ENCODE data around the gene ANKRD33B.
"Not testable (repeated sequence)": the region's sequence is repeated elsewhere in the genome, so short reads cannot be mapped to it uniquely, and the experiment has no call there.

Gene ANKRD33B

GRCh38 chr5:10537624-10538023, 26.2 kb upstream of the ANKRD33B start:
- DNase-seq (ENCODE audit: low read depth), result no peak

GRCh38 chr5:10538103-10538788, 25.6 kb upstream of the ANKRD33B start:
- DNase-seq (ENCODE audit: low read depth), result no peak

GRCh38 chr5:10538789-10539686, 24.8 kb upstream of the ANKRD33B start:
- no peak for DNase-seq (ENCODE audit: low read depth)

- no peak for DNase-seq (ENCODE audit: low read depth)
These were observed 24.2 kb upstream of the ANKRD33B start for GRCh38 chr5:10539687-10539998.

- no peak for DNase-seq (ENCODE audit: low read depth)
These were observed 23.8 kb upstream of the ANKRD33B start for GRCh38 chr5:10540036-10540544.

- no peak for DNase-seq (ENCODE audit: low read depth)
These were observed 22.8 kb upstream of the ANKRD33B start for GRCh38 chr5:10540951-10541646.

- no peak for DNase-seq (ENCODE audit: low read depth)
These were observed 21.8 kb upstream of the ANKRD33B start for GRCh38 chr5:10542055-10542550.

- DNase-seq (ENCODE audit: low read depth), result no peak
These were observed 20.3 kb upstream of the ANKRD33B start for GRCh38 chr5:10543585-10544040.

- DNase-seq (ENCODE audit: low read depth), result no peak
These were observed 18.8 kb upstream of the ANKRD33B start for GRCh38 chr5:10545084-10545483.

GRCh38 chr5:10546186-10546585, 17.7 kb upstream of the ANKRD33B start:
- no peak for DNase-seq (ENCODE audit: low read depth)

GRCh38 chr5:10548418-10549122, 15.3 kb upstream of the ANKRD33B start:
- DNase-seq (ENCODE audit: low read depth), result no peak

GRCh38 chr5:10549123-10549514, 14.8 kb upstream of the ANKRD33B start:
- DNase-seq (ENCODE audit: low read depth), result not testable (repeated sequence)

- no peak for DNase-seq (ENCODE audit: low read depth)
These were observed 13.5 kb upstream of the ANKRD33B start for GRCh38 chr5:10550222-10550995.

- no peak for DNase-seq (ENCODE audit: low read depth)
These were observed 12.1 kb upstream of the ANKRD33B start for GRCh38 chr5:10551782-10552138.

GRCh38 chr5:10552183-10553143, 11.4 kb upstream of the ANKRD33B start:
- DNase-seq (ENCODE audit: low read depth), result no peak

- DNase-seq (ENCODE audit: low read depth), result no peak
These were observed 10.4 kb upstream of the ANKRD33B start for GRCh38 chr5:10553476-10553875.

- no peak for DNase-seq (ENCODE audit: low read depth)
These were observed 8.6 kb upstream of the ANKRD33B start for GRCh38 chr5:10555277-10555684.

- no peak for DNase-seq (ENCODE audit: low read depth)
These were observed 7.5 kb upstream of the ANKRD33B start for GRCh38 chr5:10556289-10556807.

- no peak for DNase-seq (ENCODE audit: low read depth)
These were observed 6.8 kb upstream of the ANKRD33B start for GRCh38 chr5:10556893-10557746.

All from activated T-cell treated with anti-CD3 and anti-CD28 coated beads for 1 hour (primary cell).